22Rv1 (cell line): ENCODE results near the gene RFLNA.

ENCODE experiments used
- H3K27ac ChIP-seq: fragments of 450-650 bp; 2 replicates; pipeline ENCODE4 v1.5.1; 2017
- CTCF ChIP-seq: fragments of 450-650 bp; IDR thresholded peaks from 2 replicates; pipeline ENCODE4 v1.5.1; 2017; ENCODE audit warnings: mild to moderate bottlenecking
- ZFX ChIP-seq: fragments of 450-650 bp; IDR thresholded peaks from 2 replicates; pipeline ENCODE4 v1.6.1; 2017; ENCODE audit warnings: antibody characterized with exemption, borderline replicate concordance

The RFLNA gene

GRCh38 chr12:124292385-124292784 is 2.5 kb upstream of the RFLNA start:
- no peak overlapping the region for H3K27ac ChIP-seq
- TF ChIP-seq ZFX (no peak), CTCF (no peak)

GRCh38 chr12:124293286-124294003 is 1.4 kb upstream of the RFLNA start:
- H3K27ac ChIP-seq: no peak overlapping the region
- TF ChIP-seq ZFX (no peak), CTCF (no peak)

- no peak overlapping the region for H3K27ac ChIP-seq
- TF ChIP-seq CTCF (no peak), ZFX (no peak)
Observed at GRCh38 chr12:124295431-124296058, 652 bp downstream of the RFLNA start.

- no peak overlapping the region for H3K27ac ChIP-seq
- TF ChIP-seq CTCF (no peak), ZFX (no peak)
Observed at GRCh38 chr12:124296295-124296915, 1.5 kb downstream of the RFLNA start.

- no peak overlapping the region for H3K27ac ChIP-seq
- no peak for TF ChIP-seq ZFX
- TF ChIP-seq CTCF: no peak
Observed at GRCh38 chr12:124296916-124297351, 2.0 kb downstream of the RFLNA start.

- no peak for TF ChIP-seq CTCF
- TF ChIP-seq ZFX: no peak
- no peak overlapping the region for H3K27ac ChIP-seq
Observed at GRCh38 chr12:124297389-124297788, 2.5 kb downstream of the RFLNA start.

GRCh38 chr12:124297856-124298255 is 3.0 kb downstream of the RFLNA start:
- TF ChIP-seq CTCF (no peak), ZFX (no peak)
- no peak overlapping the region for H3K27ac ChIP-seq
